SK-N-SH treated with all-trans-retinoic acid at 6 μM for 48 hours (cell line): ENCODE results near the gene CFAP100.

ENCODE experiments used
- CSDC2 ChIP-seq: fragments of 250-450 bp; sonication (Bioruptor Pico); IDR thresholded peaks from 2 replicates; pipeline ENCODE4 v1.5.0; 2020; ENCODE audit warnings: mild to moderate bottlenecking, moderate library complexity
- CSRNP3 ChIP-seq: fragments of 250-450 bp; sonication (Bioruptor Pico); IDR thresholded peaks from 2 replicates; pipeline ENCODE4 v1.5.1; 2021; ENCODE audit warnings: mild to moderate bottlenecking, moderate library complexity
- RARB ChIP-seq: fragments of 250-450 bp; sonication (Bioruptor Pico); IDR thresholded peaks from 2 replicates; pipeline ENCODE4 v1.8.0; 2021; ENCODE audit warnings: mild to moderate bottlenecking, moderate library complexity
- SNAI2 ChIP-seq: fragments of 250-450 bp; sonication (Bioruptor Pico); IDR thresholded peaks from 2 replicates; pipeline ENCODE4 v1.5.0; 2020; ENCODE audit warnings: mild to moderate bottlenecking, moderate library complexity
- ZC3H10 ChIP-seq: fragments of 250-450 bp; sonication (Bioruptor Pico); IDR thresholded peaks from 2 replicates; pipeline ENCODE4 v1.5.1; 2021; ENCODE audit warnings: mild to moderate bottlenecking, moderate library complexity
- ZNF8 ChIP-seq: fragments of 450-650 bp; formaldehyde crosslinking; IDR thresholded peaks from 2 replicates; pipeline ENCODE4 v1.5.0; 2020; ENCODE audit warnings: mild to moderate bottlenecking, moderate library complexity
- TF ChIP-seq, protein P1 (sequence below): fragments of 250-450 bp; sonication (Bioruptor Pico); IDR thresholded peaks from 2 replicates; pipeline ENCODE4 v1.8.0; 2021; ENCODE audit warnings: low read depth, mild to moderate bottlenecking, moderate library complexity, borderline replicate concordance

DNA sequence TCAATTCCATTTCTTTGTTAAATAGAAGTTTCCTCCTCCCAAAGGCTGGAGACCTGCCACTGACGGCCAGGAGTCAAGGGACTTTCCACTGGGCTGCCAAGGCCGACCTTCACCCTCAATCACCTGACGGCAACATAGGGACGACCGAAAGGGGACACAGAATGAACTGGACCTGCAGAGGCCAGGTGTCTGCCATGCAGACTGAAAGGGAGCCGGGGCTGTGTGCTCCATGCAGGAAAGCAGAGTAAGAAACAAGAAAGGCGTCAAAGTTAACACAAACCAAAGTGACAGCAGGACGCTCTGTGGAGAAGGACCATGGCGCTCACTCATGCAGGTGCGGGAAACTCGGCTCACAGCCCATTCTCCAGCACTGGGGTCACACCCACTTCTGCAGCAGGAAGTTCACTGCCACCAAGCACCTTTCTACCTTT, 54.9 kb downstream of the CFAP100 start:
- TF ChIP-seq, protein P1, sequence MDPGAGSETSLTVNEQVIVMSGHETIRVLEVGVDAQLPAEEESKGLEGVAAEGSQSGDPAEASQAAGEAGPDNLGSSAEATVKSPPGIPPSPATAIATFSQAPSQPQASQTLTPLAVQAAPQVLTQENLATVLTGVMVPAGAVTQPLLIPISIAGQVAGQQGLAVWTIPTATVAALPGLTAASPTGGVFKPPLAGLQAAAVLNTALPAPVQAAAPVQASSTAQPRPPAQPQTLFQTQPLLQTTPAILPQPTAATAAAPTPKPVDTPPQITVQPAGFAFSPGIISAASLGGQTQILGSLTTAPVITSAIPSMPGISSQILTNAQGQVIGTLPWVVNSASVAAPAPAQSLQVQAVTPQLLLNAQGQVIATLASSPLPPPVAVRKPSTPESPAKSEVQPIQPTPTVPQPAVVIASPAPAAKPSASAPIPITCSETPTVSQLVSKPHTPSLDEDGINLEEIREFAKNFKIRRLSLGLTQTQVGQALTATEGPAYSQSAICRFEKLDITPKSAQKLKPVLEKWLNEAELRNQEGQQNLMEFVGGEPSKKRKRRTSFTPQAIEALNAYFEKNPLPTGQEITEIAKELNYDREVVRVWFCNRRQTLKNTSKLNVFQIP (CRISPR knock-in tag) = no peak
- TF ChIP-seq ZNF8 (CRISPR knock-in tag) (no peak), RARB (CRISPR knock-in tag) (no peak), SNAI2 (CRISPR knock-in tag) (no peak), CSRNP3 (CRISPR knock-in tag) (no peak), ZC3H10 (CRISPR knock-in tag) (no peak), CSDC2 (CRISPR knock-in tag) (no peak)
